Measurements from ENCODE around the gene ZCRB1. TPM values are rescaled to one million over a fixed set of nuclear protein-coding genes. Genes with fewer than 3 reads are reported as not detected.

The ZCRB1 gene
- total RNA-seq, 1 experiment from 2014 or later: 38.9 TPM

- no peak for TF ChIP-seq CTCF (IDR thresholded peaks at IDR 0.05; ENCODE audit: unreplicated experiment)
- Mint-ChIP-seq H3K9me3 (ENCODE audit: low read depth, unreplicated experiment) (no peaks in the 10 kb centered on the region), H3K27ac (ENCODE audit: unreplicated experiment) (no peak overlapping the region), H3K4me1 (ENCODE audit: low read depth, unreplicated experiment) (no peaks in the 10 kb centered on the region), H3K4me3 (ENCODE audit: low read depth, unreplicated experiment) (no peak overlapping the region), H3K27me3 (ENCODE audit: unreplicated experiment) (no peaks in the 10 kb centered on the region), H3K36me3 (ENCODE audit: insufficient read depth, unreplicated experiment) (no peaks in the 10 kb centered on the region)
- no TSS peak for BruUV-seq (replicated peaks)
- CTCF ChIA-PET: no interaction called here
- DNase-seq: no peak
- intact Hi-C loops (cut with micrococcal nuclease; ENCODE audit: unreplicated experiment): no loop called here
Measured at GRCh38 chr12:42284157-42284556, 41.7 kb downstream of the ZCRB1 start.

- intact Hi-C loops (cut with micrococcal nuclease; ENCODE audit: unreplicated experiment): no loop called here
- Mint-ChIP-seq H3K4me1 (ENCODE audit: low read depth, unreplicated experiment) (no peaks in the 10 kb centered on the region), H3K4me3 (ENCODE audit: low read depth, unreplicated experiment) (no peak overlapping the region), H3K27me3 (ENCODE audit: unreplicated experiment) (no peaks in the 10 kb centered on the region), H3K36me3 (ENCODE audit: insufficient read depth, unreplicated experiment) (no peaks in the 10 kb centered on the region), H3K9me3 (ENCODE audit: low read depth, unreplicated experiment) (no peaks in the 10 kb centered on the region), H3K27ac (ENCODE audit: unreplicated experiment) (no peak overlapping the region)
- no peak for DNase-seq
- TF ChIP-seq CTCF (IDR thresholded peaks at IDR 0.05; ENCODE audit: unreplicated experiment): no peak
- no TSS peak for BruUV-seq (replicated peaks)
- CTCF ChIA-PET: no interaction called here
Measured at GRCh38 chr12:42283739-42284138, 42.2 kb downstream of the ZCRB1 start.

- CTCF ChIA-PET: interaction anchor here (0.5 to 0.7 kb wide), 2 partner anchors 151 to 1931 kb away, joined by 4 to 5 read pairs; no protein-coding TSS in a partner anchor
- no peak for TF ChIP-seq CTCF (IDR thresholded peaks at IDR 0.05; ENCODE audit: unreplicated experiment)
- H3K27ac Mint-ChIP-seq (ENCODE audit: unreplicated experiment): no peak overlapping the region
- H3K36me3 Mint-ChIP-seq (ENCODE audit: insufficient read depth, unreplicated experiment): no peaks in the 10 kb centered on the region
- H3K27me3 Mint-ChIP-seq (ENCODE audit: unreplicated experiment): no peaks in the 10 kb centered on the region
- no peak for DNase-seq
- no TSS peak for BruUV-seq (replicated peaks)
- no peak overlapping the region for H3K4me3 Mint-ChIP-seq (ENCODE audit: low read depth, unreplicated experiment)
- no peaks in the 10 kb centered on the region for H3K9me3 Mint-ChIP-seq (ENCODE audit: low read depth, unreplicated experiment)
- intact Hi-C loops (cut with micrococcal nuclease; ENCODE audit: unreplicated experiment): no loop called here
- no peaks in the 10 kb centered on the region for H3K4me1 Mint-ChIP-seq (ENCODE audit: low read depth, unreplicated experiment)
Measured at GRCh38 chr12:42282294-42282693, 43.6 kb downstream of the ZCRB1 start.

- Mint-ChIP-seq H3K27ac (ENCODE audit: unreplicated experiment) (no peak overlapping the region), H3K27me3 (ENCODE audit: unreplicated experiment) (no peaks in the 10 kb centered on the region), H3K4me1 (ENCODE audit: low read depth, unreplicated experiment) (no peaks in the 10 kb centered on the region), H3K4me3 (ENCODE audit: low read depth, unreplicated experiment) (no peak overlapping the region), H3K9me3 (ENCODE audit: low read depth, unreplicated experiment) (no peaks in the 10 kb centered on the region), H3K36me3 (ENCODE audit: insufficient read depth, unreplicated experiment) (no peaks in the 10 kb centered on the region)
- no peak for DNase-seq
- CTCF ChIA-PET: interaction anchor here (0.5 to 0.7 kb wide), 2 partner anchors 151 to 1932 kb away, joined by 4 to 5 read pairs; no protein-coding TSS in a partner anchor
- no TSS peak for BruUV-seq (replicated peaks)
- intact Hi-C loops (cut with micrococcal nuclease; ENCODE audit: unreplicated experiment): no loop called here
- no peak for TF ChIP-seq CTCF (IDR thresholded peaks at IDR 0.05; ENCODE audit: unreplicated experiment)
Measured at GRCh38 chr12:42281844-42282243, 44.0 kb downstream of the ZCRB1 start.

Measured in Calu3 (cell line).